Rectal smooth muscle tissue (tissue), 1 donor: ENCODE results near the gene CTNND2.

Source experiments
- H3K27ac ChIP-seq: one replicate; pipeline ENCODE4 v1.7.0; 2013; ENCODE audit warnings: low read depth, low read length, inconsistent platforms
- H3K27me3 ChIP-seq: one replicate; pipeline ENCODE4 v1.7.0; 2013; ENCODE audit warnings: low read length; ENCODE audit not compliant: control insufficient read depth, insufficient read depth
- H3K36me3 ChIP-seq: one replicate; pipeline ENCODE4 v1.7.0; 2013; ENCODE audit warnings: low read length; ENCODE audit not compliant: control insufficient read depth, insufficient read depth
- H3K4me1 ChIP-seq: one replicate; pipeline ENCODE4 v1.7.0; 2013; ENCODE audit warnings: low read length; ENCODE audit not compliant: control insufficient read depth, insufficient read depth
- H3K4me3 ChIP-seq: one replicate; pipeline ENCODE4 v1.7.0; 2013; ENCODE audit warnings: low read length
- H3K9ac ChIP-seq: one replicate; pipeline ENCODE4 v1.7.0; 2013; ENCODE audit warnings: low read length

CTNND2 gene

GRCh38 chr5:10946050-10946449, 958.2 kb downstream of the CTNND2 start:
- no peak overlapping the region for H3K9ac ChIP-seq
- no peak overlapping the region for H3K27ac ChIP-seq
- no peak overlapping the region for H3K4me3 ChIP-seq

GRCh38 chr5:10941900-10942299, 962.3 kb downstream of the CTNND2 start:
- no peak overlapping the region for H3K4me3 ChIP-seq
- no peaks in the 10 kb centered on the region for H3K27me3 ChIP-seq
- no peak overlapping the region for H3K27ac ChIP-seq
- H3K9ac ChIP-seq = no peak overlapping the region
- H3K4me1 ChIP-seq = no peaks in the 10 kb centered on the region
- no peaks in the 10 kb centered on the region for H3K36me3 ChIP-seq

More at GRCh38 chr5:10946050-10946449, 958.2 kb downstream of the CTNND2 start:
- H3K27me3 ChIP-seq = no peaks in the 10 kb centered on the region
- H3K36me3 ChIP-seq = no peaks in the 10 kb centered on the region
- no peaks in the 10 kb centered on the region for H3K4me1 ChIP-seq

- Histone ChIP-seq H3K4me3 (no peak overlapping the region), H3K27me3 (no peaks in the 10 kb centered on the region), H3K27ac (no peak overlapping the region), H3K4me1 (no peaks in the 10 kb centered on the region), H3K36me3 (no peaks in the 10 kb centered on the region), H3K9ac (no peak overlapping the region)
Observed at GRCh38 chr5:10936081-10936855, 968.0 kb downstream of the CTNND2 start.

GRCh38 chr5:10935536-10935935, 968.7 kb downstream of the CTNND2 start:
- H3K27ac ChIP-seq = no peak overlapping the region
- no peaks in the 10 kb centered on the region for H3K4me1 ChIP-seq

GRCh38 chr5:10934783-10935355, 969.4 kb downstream of the CTNND2 start:
- Histone ChIP-seq H3K4me1 (no peaks in the 10 kb centered on the region), H3K27me3 (no peaks in the 10 kb centered on the region)

More at GRCh38 chr5:10935536-10935935, 968.7 kb downstream of the CTNND2 start:
- Histone ChIP-seq H3K27me3 (no peaks in the 10 kb centered on the region), H3K9ac (no peak overlapping the region), H3K4me3 (no peak overlapping the region), H3K36me3 (no peaks in the 10 kb centered on the region)

GRCh38 chr5:10933121-10933520, 971.1 kb downstream of the CTNND2 start:
- Histone ChIP-seq H3K9ac (no peak overlapping the region), H3K36me3 (no peaks in the 10 kb centered on the region), H3K4me3 (no peak overlapping the region), H3K4me1 (no peaks in the 10 kb centered on the region), H3K27ac (no peak overlapping the region), H3K27me3 (no peaks in the 10 kb centered on the region)

More at GRCh38 chr5:10934783-10935355, 969.4 kb downstream of the CTNND2 start:
- no peak overlapping the region for H3K9ac ChIP-seq
- no peaks in the 10 kb centered on the region for H3K36me3 ChIP-seq
- H3K27ac ChIP-seq = no peak overlapping the region
- no peak overlapping the region for H3K4me3 ChIP-seq

- Histone ChIP-seq H3K27ac (no peak overlapping the region), H3K27me3 (no peaks in the 10 kb centered on the region), H3K9ac (no peak overlapping the region), H3K36me3 (no peaks in the 10 kb centered on the region), H3K4me3 (no peak overlapping the region), H3K4me1 (no peaks in the 10 kb centered on the region)
Observed at GRCh38 chr5:10932426-10932825, 971.8 kb downstream of the CTNND2 start.

GRCh38 chr5:10927608-10928007, 976.6 kb downstream of the CTNND2 start:
- Histone ChIP-seq H3K4me1 (no peaks in the 10 kb centered on the region), H3K4me3 (no peak overlapping the region), H3K36me3 (no peaks in the 10 kb centered on the region), H3K9ac (no peak overlapping the region), H3K27ac (no peak overlapping the region), H3K27me3 (no peaks in the 10 kb centered on the region)

- Histone ChIP-seq H3K4me3 (no peak overlapping the region), H3K9ac (no peak overlapping the region), H3K27ac (no peak overlapping the region), H3K36me3 (no peaks in the 10 kb centered on the region), H3K27me3 (no peaks in the 10 kb centered on the region), H3K4me1 (no peaks in the 10 kb centered on the region)
Observed at GRCh38 chr5:10923310-10923709, 980.9 kb downstream of the CTNND2 start.
